ENCODE data around the gene PPM1H.

GRCh38 chr12:62771828-62772227, 163.1 kb downstream of the PPM1H start:
- TF ChIP-seq CTCF (IDR thresholded peaks at IDR 0.05) (no peak), EZH2 (IDR thresholded peaks at IDR 0.05; ENCODE audit: borderline replicate concordance, insufficient read depth, low read depth, low read length, poor library complexity, severe bottlenecking) (no peak)

Measured in B cell (primary cell).